NCI-H510A (cell line): Measurements from ENCODE around the gene ZBTB16.

Experiments used
- DNase-seq: peaks from one replicate; lab custom pipeline; 2025; lab: John Stamatoyannopoulos, UW

The ZBTB16 gene

DNA sequence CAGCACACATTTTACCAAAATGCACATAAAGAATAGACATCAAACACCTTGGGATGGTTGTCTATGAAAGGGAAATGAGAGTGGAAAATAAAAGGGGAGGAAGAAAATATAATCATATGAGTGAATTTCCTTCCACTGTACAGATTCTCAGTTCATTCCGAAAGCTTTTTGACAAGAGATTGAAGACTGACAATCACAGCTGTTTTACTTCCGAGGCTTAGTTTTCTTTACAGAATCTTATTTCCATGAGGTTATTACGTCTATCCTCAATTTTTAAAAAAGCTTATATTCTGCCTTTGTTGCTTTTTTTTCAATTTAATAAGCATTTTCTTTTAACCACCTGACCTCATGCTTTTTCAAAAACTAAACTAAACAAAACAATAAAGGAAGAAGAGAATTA is 223.9 kb downstream of the ZBTB16 start:
- DNase-seq, result no peak

DNA sequence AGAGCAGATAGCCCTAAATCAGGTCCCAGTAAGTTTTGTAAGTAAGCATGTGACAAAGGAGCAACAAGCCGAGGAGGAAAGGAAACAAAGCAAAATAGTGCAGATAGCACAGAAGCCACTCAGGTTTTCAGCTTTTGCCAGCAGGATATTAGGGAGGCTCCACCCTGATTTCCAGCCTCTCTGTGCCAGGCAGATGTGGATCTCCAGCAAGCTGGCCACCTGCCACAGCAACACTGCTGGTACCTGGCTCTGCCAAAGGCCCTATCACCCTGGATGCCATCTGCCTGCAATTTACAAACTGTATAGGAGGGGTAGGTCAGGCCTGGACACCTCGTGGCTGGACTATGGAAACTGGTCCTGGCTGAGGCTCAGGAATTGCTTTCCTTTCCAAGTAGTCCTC is 224.5 kb downstream of the ZBTB16 start:
- DNase-seq, result no peak

DNA sequence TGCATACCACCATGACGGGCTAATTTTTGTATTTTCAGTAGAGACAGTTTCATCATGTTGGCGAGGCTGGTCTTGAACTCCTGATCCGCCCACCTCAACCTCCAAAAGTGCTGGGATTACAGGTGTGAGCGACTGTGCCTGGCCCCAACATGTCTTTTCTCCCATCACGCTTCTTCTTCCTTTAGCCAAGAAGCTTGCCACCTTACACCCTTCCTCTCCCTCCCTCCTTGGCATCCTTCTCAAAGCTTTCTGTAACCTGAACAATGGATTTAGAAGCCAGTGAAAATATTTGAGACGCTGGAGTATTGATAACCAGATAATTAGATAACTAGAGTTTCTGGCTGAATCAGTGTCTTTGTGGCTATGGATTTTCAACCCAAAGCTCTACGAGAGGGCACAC is 225.4 kb downstream of the ZBTB16 start:
- no peak for DNase-seq

DNA sequence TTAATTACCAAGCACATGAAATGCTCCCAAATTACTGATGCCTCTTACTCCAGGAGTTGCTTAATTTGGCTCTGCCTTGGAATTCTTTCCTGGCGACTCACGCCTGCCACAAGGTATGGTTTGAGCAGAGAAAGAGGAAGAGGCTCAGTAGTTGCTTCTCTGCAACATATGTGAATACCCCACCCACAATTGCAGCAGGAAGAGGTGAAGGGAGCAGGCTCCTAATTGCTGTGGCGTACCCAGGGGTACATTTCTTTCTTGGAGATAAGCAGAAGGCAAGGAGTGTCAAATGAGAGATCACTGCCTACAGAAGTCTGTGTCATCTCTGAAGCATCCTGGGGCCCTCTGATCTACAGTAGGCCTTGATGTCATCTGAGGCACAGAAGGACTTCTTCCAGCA is 226.1 kb downstream of the ZBTB16 start:
- DNase-seq, result no peak

DNA sequence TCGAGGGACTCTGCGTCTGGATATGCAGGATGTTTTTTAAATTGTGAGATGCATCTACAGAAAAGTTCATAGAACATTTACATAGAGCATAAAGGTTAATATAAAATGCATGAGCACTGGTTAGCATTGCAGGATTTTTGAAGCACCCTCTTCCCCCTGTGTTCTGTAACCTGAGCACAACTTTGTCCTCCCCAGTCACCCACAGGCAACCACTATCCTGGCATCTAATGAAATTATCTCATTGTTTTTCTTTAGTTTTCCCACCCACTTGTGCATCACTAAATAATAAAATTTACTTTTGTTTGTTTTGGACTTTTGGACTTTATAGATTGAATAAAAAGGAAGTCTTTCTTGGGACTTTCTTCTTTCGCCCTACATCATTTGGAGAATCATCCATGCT is 226.7 kb downstream of the ZBTB16 start:
- no peak for DNase-seq

DNA sequence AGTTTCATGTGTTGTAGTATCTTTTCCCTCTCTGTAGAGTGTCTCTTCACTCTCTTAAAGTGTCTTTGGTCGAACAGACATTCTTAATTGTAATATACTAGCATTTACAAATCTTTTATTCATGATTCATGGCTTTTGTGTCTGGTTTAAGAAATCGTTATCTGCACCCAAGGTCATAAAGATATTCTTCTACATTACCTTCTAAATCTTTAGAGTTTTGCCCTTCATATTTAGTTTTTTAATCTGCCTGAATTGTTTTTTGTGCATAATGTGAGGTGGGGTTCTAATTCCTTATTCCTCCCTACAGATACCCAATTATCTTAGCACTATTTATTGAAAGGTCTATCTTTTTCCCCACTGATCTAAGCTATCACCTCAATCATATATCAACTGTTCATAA is 227.6 kb downstream of the ZBTB16 start:
- no peak for DNase-seq

DNA sequence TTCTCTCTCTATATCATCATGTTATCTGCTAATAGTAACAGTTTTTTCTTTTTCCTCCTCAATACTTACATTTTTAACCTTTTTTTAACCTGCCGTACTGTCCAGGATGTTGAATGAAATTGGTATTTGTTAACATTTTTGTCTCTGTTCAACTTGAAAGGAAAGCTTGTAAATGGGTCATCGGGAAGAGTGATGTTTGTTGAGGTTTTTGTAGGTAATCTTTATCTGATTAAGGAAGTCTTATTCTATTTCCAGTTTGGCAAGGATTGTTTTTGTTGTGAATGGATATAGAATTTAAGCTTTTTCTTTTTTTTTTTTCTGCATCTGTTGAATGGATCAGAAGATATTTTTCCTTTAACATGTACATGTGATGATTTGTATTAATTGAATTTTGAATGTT is 228.6 kb downstream of the ZBTB16 start:
- no peak for DNase-seq

DNA sequence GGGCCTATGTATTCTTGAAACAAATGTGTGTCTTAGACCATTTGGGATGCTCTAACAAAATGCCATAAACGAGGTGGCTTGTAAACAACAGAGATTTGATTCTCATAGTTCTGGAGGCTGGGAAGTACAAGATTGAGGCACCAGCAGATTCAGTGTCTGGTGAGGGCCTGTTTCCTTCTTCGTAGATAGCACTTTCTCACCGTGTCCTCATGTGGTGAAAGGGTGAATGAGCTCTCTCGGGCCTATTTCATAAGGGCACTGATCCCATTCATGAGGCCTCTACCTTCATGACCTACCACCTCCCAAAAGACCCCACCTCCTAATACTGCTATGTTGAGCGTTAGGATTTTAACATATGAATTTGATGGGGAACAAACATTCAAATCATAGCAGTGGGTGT is 230.3 kb downstream of the ZBTB16 start:
- DNase-seq, result no peak

DNA sequence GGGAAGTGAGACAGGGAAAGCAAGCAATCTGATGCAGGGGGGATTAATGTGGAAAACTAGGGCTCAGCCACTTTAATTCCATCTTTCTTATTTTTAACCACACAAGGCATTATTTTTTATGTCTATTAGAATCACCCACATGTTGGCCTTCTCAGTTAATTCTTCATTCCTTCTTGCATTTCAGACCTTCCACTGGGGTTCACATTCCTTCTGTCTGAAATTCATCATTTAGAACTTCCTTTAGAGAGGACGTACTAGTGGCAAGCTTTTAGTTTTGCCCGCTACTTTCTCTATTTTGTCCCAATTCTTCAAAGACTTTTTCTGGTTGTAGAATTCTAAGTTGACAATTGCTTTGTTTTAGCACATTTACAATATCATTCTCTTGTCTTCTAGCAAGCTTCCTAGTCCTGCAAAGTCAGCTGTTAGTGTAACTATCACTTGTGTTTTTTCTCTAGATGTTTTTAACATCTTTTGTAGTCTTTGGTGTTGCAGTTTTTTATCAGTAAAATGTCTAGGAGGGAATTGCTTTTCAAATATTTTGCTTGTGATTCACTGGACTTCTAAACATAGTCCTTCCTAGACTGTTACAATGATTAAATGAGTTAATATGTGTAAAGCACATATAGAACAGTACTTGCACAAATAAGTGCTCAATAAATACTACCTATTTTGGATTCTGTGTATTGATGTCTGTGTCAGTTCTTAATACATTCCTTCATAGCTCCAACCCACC is 231.2 kb downstream of the ZBTB16 start:
- no peak for DNase-seq

DNA sequence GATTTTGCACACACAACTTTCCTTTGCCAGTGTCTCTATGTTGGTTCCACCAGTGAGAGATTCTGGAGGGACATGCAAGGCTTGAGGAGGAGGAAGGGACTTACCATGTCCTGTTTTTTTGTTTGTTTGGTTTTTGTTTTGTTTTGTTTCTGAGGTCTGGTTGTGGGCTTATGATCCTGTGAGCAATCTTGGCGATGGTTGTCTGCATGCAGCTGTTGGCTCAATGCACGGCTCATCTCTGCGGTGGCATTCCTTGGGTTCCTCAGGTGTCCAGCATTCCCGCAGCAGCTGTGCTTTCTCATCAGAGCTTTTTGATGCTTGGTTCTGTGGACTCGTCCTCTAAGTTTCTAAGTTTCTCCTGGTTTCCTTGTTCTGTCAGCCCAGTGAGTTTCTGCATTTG is 231.9 kb downstream of the ZBTB16 start:
- DNase-seq, result no peak

DNA sequence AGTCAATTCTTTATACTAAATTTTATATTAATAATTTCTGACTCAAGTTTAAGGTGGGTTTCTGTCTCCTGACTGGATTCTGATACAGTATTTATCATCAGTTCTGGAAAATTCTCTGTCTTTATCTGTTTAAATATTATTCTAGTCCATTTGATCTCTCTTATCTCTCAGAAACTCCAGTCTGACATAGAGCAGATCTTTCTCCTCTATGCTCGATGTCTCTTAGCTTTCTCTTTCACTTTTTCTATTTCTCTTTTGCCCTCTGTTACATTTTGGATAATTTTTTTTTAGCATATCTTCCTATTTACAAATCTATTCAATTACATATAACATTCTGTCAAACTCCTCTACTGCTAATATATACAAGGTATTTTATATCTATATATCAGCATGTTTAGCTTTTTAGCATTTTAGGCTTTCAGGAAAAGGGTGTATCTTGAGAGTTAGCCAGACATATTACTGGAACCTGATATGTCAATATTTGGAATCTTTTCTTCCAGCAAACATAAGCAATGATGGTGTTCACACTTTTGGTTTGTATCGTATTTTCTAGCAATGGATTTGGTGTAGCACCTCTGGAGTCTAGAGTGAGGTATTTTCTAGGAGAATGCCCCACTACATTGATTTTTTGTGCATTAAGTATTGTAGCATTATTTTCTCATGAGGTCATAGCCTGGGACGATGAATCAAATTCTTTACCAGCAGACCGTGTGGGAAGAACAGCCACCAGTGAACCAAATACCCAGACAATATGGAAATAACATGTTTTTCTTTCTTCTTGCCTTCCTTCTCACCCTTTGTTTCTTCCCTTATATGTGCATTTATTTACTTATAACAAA is 232.6 kb downstream of the ZBTB16 start:
- no peak for DNase-seq

DNA sequence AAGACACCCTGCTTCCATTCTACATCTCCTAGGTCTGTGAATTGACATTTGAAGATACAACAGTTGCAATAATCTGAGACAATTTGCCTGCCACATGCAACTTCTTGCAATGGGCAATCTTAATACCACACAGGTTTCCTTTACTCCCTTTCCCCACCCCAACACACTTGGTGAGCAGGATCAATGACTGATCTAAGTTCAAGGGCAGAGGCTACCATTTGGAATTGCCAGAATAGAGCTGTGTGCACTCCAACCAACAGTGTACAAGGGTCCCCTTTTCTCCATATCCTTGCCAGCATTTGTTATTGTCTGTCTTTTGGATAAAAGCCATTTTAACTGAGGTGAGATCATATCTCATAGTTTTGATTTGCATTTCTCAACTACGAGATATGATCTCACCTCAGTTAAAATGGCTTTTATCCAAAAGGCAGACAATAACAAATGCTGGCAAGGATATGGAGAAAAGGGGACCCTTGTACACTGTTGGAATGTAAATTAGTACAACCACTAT is 233.7 kb downstream of the ZBTB16 start:
- DNase-seq, result no peak

DNA sequence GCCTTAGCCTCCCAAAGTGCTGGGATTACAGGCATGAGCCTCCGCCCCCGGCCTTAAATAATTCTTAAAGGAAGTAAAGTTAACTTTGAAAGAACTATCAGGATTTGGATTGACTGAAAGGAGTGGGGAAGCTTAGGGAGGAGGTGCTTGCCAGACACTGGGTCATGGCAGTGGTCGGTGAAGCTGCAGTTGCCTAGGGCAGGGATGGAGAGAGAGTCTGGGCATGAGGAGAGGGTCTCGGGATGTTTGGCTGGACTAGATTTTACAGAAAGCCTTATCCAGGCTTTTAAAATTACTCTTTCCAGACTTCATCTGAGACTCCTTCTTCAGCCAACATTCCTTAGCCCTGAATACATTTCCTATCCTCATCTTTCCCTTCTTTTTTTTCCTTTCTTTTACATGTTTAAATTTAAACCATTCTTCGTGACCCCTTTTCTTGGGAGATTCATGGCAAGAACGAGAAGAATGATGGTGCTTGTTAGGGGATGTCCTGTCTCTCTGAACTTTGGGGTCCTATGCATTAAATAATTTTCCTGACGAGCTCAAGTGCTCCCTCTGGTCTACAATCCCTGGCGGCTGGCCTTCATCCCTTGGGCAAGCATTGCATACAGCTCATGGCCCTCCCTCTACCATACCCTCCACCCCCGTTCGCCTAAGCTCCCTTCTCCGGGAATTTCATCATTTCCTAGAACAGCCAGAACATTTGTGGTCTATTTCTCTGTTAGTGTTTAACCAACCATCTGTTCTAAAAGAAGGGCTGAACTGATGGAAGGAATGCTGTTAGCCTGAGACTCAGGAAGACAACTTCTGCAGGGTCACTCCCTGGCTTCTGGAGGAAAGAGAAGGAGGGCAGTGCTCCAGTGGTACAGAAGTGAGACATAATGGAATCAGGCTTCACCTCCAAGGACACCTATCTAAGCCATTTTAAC is 236.4 kb downstream of the ZBTB16 start, which contains the start of gene NNMT:
Gene NNMT, plus strand, starts transcription at position 724 of the 929 bp plus-strand sequence. Its CDS starts 158 bp downstream, at position 882.
- DNase-seq, result no peak

DNA sequence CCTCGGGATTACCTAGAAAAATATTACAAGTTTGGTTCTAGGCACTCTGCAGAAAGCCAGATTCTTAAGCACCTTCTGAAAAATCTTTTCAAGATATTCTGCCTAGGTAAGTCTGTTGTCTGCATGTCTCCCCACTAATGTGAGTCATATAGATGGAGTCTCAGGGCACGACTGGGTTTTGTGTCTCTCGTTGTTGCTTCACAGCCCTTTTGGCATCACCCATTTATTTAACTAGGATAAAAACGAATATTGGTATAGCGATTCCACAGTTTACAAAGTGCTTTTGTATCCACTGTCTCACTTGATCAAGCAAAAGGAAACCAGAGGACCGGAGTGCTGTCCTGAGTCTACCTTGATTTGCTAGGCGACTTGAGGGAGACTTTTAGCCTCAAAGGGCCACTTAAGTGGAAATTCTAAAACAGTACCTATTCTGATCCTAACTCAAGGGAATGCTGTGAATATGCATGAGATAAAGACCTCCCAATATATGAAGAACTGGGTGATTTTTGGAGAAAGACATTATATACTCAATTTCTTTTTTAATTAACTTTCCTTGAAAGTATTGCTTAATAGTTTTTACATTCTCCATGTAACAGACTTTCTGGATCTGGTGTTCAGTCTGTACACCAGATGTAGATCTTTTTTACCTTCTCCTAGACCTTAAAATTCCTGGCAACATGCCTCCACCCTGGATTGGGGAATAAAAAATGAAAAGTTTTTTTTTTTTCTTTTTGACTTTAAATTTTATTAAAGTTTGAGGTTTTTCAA is 237.3 kb downstream of the ZBTB16 start:
- DNase-seq, result no peak

DNA sequence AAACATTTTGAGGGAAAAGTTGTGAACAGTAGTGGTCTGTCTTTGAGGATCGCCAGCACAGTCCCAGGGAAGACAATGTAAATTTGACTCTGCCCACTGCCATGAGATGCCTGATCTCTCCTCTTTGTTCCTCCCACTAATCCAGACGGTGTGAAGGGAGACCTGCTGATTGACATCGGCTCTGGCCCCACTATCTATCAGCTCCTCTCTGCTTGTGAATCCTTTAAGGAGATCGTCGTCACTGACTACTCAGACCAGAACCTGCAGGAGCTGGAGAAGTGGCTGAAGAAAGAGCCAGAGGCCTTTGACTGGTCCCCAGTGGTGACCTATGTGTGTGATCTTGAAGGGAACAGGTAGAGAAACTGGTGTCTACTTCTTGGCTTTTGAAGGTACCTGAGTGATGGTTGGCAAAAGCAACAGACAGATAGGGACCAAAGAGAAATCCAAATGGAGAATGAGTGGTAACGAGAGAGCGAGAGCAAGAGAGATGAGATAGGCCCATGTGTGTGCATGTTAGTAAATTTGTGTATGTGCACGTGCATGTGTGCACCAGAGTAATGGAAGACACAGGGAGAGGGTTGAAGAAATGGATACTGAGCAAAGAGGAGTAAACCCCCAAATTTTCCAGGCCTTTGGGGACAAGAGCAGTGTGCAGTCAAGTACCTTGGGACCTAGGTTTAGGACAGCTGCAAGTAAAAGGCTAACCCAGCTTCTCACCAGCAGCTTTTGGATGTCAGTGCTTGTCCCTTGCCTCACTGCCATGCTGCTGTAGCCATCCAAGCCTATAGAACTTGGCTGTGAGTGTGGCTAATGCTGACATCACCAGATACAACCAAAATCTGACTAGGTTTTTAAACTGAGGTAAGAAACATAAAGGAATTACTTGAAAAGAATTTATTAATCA is 238.5 kb downstream of the ZBTB16 start:
- no peak for DNase-seq

DNA sequence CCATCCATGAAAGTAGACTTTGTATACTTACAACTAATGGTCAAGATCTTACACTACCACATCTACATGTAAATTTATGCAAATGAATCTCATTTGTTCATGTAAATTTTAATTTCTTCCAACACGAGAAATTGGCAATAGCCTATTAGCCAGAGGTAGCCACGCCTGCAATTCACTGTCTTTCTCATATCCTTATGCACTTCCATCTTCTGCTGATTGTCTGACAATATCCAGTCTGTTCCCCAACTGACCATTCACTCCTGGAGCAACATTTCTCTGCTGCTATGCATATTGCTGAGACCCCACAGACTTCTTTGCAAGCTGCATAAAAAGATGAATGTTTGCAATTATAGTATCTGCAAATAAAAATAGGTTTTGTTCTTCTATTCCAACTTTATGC is 239.2 kb downstream of the ZBTB16 start:
- DNase-seq, result no peak
